GM19240 (cell line): ENCODE measurements around the gene ERP29.
"Not testable (repeated sequence)": the region's sequence is repeated elsewhere in the genome, so short reads cannot be mapped to it uniquely, and the experiment has no call there.

Experiments used
- DNase-seq: peaks from one replicate; pipeline ENCODE4 v3.0.0; 2011; ENCODE audit warnings: low spot score; ENCODE audit not compliant: insufficient read length

The ERP29 gene

DNA sequence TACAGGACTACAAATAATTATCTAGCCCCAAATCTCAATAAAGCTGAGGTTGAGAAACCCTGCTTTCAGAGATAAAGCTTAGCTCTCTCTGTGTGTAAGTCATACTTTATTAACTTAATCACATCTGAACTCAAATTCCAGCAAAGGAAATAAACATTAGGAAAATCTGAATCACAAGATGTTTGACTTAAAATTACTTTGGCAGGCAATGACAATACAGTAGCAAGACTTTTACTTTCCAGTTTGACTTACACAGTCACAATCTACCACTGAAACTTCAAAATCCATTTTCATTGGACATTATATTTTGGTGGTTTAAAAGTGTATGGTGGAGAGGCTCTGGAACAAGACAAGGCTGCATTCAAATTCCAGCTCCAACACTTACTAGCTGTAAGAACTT, 11.7 kb upstream of the ERP29 start:
- no peak for DNase-seq

DNA sequence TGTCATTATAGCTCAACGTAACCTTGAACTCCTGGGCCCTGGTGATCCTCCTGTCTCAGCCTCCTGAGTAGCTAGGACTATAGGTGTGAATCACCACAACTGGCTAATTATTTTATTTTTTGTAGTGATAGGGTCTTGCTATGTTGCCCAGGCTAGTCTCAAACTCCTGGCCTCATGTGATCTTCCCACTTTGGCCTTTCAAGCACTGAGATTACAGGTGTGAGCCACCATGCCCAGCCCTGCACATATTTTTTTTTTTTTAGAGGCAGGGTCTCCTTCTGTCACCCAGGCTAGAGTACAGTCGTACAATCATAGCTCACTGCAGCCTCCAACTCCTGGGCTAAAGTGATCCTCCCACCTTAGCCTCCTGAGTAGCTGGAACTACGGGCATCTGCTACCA, 9.2 kb upstream of the ERP29 start:
- DNase-seq = no peak

DNA sequence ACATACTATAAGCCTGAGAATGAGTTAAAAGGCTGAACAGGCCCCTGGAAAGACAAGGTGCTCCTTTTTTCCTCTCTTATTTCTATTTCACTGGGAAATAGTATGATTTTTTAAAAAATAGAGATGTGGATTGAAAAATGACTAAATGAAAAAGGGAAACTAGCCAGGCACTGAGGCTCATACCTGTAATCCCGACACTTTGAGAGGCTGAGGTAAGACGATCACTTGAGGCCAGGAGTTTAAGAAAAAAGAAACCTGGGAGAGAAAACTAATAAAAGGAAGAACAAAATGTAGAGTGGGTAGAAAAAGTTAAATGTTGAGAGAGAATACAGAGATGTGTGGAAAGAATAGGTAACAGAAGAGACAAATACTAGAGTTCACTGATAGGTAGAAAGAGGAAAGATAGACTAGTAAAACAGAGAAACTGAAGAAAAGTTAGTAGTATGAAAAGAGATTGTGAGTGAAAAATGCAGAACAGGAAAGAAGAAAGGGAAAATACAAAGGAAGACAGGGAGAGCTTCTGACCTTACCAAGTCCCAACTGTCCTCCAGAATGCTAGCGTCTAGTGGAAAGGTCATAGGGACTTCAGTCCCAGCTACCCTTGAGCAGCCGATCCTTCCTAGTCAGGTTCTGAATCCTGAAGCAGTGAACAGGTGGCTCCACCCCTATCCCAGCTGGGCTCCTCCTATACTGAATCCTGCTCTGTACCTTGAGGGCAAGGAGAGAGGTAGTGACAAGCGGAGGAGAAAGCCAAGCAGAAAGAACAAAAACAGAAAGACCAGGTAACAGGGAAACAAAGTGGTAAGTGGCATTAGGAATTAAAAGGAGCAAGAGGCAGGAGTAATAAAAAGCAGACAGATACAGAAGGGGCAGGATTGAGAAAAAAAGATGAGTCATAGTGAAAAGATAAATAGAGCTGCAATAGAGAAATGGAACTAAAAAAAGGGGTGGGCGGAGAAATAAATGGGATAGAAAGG, 7.5 kb upstream of the ERP29 start:
- no peak for DNase-seq

DNA sequence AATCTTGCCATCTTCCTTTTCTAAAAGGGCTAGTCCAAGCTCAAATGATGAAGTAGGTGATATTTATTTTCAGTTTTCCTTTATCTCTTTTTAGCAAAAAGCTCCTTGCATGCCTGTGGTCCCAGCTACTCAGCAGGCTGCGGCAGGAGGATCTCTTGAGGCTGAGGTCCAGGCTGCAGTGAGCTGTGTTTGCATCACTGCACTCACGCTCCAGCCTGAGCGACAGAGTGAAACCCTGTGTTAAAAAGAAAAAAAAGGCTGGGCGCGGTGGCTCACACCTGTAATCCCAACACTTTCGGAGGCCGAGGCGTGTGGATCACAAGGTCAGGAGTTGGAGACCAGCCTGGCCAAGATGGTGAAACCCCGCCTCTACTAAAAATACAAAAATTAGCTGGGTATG, 5.3 kb upstream of the ERP29 start:
- no peak for DNase-seq

DNA sequence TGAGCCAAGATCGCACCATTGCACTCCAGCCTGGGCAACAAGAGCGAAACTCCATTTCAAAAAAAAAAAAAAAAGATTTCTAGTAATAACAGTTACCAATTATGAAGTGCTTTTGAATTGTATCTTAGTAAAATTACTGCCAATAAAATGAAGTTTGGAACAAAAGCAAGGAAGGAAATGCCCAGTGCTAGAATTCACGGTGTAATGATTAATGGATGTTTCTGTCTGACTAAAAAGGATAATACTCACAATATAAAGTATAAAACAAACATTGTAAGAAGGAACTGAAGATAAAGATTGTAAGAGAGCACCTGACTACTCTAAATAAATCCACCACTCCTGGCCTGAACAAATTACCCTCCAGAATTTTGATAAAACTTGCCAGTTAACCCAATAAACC, 4.3 kb upstream of the ERP29 start:
- no peak for DNase-seq

DNA sequence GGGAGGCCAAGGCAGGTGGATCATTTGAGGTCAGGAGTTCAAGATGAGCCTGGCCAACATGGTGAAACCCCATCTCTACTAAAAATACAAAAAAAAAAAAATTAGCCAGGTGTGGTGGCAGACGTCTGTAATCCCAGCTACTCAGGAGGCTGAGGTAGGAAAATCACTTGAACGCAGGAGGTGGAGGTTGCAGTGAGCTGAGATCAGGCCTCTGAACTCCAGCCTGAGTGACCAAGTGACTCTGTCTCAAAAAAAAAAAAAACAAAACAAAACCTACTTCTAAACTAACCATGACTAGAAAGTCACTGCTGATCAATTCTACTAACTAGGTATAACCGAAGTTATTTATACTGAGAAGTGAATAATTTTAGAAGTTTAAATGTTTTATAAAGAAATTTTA, 3.6 kb upstream of the ERP29 start:
- not testable (repeated sequence) for DNase-seq

DNA sequence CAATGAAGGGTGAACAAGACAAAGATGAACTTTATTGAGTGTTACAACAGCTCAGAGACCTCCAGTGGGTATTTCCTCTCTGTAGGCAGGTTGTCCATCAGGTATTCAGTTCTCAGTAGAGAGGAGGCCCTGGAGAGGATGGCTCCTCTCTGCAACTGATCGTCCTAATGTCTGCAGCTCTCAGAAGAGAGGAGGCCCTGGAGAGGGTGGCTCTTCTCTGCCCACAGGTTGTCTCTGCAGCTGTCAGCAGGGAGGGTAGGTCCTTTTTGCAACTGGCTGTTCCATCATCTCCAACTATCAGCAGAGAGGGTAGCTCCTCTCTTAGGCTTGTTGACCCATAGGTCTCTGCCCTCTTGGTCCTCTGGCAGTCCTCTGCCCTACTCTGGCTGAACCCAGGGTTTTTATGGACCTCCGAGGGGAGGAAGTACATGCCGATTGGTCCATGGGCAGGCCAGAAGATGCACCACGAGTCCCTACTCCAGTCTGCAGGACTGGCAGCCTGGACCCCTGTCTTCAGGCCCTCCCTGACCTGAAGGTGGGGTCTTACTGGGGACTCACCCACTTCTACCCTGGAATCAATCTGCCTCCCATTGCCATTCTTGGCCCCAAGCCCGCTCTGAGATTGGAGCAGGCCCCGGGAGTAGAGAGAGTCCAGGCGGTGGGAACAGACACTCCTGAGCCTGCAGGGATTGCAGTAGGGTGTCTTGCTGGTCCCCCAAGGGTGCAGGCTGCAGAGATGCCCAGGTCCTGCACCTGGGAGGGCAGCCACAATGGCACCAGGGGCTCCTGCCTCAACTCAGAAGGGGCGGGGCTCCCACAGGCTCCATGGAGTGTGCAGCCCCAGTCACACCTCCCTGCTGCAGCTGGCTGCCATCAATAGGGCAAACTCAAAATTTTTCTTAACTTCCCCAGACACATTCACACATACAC, 2.5 kb upstream of the ERP29 start:
- no peak for DNase-seq

DNA sequence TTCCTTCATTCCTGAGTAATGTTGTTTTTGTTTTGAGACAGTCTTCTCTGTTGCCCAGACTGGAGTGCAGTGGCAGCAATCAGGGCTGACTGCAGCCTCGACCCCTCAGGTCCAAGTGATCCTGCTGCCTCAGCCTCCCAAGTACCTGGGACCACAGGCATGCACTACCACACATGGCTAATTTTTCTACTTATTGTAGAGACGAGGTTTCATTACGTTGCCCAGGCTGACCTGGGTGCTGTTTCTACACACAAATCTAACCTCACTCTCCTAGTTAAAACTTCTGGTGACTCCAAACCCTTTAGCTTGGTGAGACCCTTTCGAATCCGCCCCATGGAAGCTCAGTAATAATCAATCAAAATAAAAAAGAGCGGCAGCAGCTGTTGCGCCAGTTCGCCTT, 1.5 kb upstream of the ERP29 start:
- DNase-seq = no peak

DNA sequence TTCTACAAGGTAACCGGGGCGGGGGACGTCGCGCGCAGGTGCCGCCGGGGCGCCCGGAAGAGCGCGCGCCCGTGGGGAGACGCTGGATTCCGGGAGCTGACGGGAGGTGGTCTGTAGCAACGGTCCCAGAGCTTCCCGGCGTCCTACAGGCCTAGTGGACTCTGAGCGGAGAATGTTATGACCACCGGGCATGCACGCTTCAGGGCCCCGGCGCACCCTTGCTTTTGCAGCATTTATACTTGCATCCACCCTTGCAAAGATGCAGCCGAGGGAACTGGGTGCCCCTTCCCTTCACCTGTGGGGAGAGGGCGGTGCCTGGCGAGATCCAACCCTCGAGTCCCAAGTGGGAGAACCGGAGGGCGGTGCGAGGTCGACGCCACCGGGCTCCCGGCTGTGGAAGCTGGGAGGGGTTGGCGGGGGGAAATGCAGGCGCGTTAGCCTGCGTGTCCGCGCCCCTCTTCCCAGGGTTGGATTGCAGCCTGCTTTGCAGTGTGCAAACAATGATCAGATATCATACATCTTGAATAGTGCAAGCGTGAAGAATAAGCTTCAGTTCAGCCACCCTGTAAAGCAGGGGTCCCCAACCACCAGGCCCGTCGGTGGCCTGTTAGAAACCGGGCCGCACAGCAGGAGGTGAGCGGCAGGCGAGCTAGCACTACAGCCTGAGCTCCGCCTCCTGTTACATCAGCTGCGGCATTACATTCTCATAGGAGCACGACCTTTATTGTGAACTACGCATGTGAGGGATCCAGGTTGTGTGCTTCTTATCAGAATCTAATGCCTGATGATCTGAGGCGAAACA, 576 bp downstream of the ERP29 start:
- DNase-seq = no peak

DNA sequence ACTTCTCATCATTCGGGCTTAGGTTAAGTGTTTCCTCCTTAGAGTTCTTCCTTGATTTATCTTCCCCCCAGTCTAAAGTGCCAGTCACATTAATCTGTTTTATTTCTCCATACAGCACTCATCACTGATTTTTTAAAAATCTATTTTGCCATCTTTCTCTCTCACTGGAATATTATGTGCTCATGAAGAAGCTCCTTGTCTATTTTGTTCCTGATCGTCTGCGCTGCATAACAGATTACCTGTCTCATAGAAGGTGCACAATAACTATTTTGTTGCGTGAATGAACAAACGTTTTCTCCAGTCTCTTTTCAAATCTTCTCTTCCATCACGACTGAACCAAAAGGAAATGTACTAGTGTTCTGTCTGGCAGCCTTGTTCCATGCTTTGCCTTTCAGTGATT, 2.7 kb downstream of the ERP29 start:
- no peak for DNase-seq

DNA sequence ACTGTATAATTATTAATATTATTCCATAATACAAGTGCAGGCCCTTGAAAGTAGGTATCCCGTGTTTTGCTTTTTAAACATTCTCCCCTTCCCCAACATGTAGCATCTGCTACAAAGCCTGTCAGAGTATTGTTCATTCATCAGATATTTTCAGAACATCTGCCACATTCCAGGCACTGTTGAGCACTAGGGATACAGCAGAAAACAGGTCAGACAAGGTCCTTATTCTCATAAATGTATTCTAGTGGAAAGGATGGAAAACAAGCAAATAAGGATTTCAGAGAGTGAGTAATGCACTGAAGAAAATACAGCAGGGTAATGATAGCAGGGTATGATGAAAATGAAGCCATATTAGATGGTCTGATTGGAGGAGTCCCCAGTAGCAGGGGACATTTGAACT, 3.8 kb downstream of the ERP29 start:
- DNase-seq = no peak

DNA sequence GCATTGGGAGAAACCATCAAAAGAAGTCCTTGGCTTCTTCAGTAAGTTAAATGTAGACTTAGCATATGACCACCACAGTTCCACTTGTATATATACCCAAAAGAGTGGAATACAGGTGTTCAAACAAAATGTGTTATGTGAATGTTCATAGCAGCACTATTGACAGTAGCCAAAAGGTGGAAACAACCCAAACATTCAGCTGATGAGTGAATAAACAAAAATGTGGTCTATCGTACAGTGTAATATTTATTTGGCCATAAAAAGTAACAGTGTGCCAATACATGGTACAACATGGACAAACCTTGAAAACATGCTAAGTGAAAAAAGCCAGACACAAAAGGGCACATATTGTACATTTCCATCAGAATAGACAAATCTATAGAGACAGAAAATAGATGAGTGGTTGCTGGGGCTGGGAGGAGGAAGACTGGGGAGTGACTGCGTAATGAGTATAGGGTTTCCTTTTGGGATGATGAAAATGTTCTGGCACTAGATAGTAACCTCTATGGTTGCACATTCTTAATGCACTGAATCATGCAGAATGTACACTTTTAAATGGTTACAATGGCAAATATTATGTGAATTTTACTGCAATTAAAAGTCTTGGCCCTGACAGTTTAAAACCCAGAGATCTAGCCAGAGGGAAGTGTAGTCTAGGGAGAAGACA, 5.5 kb downstream of the ERP29 start:
- DNase-seq = no peak

DNA sequence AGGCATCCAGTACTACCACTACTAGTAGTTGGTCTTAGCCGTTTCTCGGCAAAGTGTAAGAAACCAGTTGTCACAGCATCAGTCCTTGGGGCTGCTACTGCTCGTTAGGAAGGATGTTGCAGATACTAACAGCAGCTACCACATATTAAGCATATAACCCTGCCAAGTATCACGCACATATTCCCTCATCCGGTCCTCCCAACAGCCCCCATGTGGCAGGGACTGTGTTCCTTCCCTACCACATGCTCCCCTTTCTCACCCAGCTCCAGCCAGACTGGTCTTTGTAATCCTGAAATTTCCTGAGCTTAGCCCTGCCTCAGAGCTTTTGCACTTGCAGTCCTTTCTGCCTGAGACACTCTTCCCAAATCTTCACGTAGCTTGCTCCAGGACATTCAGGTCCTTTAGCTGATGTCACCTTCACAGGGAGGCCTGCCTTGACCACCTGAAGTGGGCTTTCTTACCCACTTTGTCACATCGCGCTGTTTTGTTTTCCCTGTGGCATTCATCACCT, 7.8 kb downstream of the ERP29 start:
- no peak for DNase-seq

DNA sequence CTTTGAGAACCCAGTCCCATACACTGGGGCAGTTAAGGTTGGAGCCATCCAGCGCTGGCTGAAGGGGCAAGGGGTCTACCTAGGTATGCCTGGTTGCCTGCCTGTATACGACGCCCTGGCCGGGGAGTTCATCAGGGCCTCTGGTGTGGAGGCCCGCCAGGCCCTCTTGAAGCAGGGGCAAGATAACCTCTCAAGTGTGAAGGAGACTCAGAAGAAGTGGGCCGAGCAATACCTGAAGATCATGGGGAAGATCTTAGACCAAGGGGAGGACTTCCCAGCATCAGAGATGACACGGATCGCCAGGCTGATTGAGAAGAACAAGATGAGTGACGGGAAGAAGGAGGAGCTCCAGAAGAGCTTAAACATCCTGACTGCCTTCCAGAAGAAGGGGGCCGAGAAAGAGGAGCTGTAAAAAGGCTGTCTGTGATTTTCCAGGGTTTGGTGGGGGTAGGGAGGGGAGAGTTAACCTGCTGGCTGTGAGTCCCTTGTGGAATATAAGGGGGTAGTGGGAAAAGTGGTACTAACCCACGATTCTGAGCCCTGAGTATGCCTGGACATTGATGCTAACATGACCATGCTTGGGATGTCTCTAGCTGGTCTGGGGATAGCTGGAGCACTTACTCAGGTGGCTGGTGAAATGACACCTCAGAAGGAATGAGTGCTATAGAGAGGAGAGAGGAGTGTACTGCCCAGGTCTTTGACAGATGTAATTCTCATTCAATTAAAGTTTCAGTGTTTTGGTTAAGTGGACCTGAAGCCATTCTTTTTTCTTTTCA, 9.2 kb downstream of the ERP29 start:
- DNase-seq = no peak

DNA sequence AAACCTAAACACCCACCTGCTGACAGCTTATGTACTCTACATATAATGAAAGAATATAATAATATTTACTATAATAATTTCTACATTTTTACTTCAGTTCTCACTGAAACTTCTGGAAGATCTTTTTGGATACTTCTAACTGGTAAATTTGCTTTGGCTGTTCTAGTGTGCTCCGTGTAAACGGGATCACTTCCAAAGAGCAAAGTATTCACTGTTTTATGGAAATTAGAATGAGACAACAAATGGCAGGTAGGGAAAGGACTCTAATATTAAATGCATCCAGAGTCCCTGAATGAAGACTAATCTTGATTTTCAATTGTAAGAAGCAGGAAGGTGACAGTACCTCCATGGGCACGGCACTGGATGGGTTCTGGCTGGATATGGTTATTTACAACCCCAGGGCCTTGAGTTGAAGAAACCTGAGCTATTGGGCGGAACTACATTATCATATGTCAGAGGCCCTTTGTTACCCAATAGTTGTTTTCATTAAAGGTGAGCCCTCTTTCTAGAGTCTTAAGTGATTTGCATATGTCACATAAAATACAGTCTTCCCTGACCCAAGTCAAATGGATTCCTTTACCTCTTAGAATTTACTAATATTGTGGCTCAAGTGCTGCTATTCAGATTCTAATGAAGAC, 10.7 kb downstream of the ERP29 start:
- DNase-seq = no peak

DNA sequence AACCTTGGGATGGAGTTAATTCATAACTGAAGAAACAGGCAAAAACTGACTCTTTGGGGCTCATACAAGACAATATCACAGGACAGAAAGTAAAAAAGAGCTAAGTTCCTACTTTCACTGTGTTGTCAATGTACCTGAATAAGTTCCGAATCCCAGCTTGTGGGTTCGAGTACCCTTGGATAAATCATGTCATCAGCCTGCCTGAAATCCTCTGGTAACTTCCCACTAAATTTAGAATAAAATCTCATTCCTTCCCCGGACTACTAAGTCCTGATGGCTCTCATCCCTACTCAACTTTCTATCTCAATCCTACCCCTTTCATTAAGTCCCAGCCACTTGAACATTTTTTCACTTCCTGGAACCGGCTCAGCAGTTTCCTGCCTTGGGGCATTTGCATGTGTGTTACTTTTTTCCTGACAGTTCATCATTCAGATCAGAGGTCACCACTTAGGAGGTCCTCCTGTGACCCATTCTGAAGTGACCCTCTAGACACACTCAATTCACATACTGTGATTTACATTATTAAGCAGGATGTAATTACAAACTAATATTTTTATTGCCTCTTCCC, 12.7 kb downstream of the ERP29 start:
- no peak for DNase-seq

DNA sequence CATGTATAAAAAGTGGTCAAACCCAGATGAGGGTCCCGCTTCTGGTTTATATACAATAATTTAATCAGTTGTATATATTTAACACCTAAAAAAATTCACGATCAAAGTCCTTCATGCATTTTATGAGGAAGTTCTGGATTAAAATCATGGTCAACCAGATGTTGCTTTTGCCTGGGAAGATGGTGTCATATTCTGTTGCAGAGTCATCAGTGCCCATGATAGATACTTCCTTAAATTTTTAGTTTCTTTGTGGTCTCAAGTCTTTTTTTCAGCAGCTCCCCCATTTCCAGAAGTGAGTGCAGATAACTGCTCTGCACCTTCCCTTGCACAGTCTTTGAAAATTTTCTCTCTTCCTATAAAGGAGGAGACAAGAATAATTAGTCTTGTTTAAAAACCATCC, 16.1 kb downstream of the ERP29 start:
- no peak for DNase-seq

DNA sequence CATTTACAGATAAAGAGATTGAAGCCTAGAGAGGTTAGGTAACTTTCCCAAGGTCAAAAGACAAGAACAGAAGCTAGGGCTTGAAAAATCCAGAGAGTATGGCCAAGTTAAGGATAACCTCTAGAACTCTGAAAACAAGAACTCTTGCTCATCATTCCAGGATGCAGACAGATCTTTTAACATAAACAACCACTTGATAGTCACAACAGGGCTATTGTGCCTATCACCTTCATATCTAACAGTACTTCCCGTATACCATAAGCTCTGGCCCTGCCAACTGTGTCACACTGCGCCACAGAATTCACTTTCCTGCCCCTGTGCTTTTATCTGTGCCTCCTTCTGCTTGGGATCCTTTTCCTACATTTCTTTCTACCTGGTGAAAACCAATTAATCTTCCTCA, 18.2 kb downstream of the ERP29 start:
- no peak for DNase-seq

DNA sequence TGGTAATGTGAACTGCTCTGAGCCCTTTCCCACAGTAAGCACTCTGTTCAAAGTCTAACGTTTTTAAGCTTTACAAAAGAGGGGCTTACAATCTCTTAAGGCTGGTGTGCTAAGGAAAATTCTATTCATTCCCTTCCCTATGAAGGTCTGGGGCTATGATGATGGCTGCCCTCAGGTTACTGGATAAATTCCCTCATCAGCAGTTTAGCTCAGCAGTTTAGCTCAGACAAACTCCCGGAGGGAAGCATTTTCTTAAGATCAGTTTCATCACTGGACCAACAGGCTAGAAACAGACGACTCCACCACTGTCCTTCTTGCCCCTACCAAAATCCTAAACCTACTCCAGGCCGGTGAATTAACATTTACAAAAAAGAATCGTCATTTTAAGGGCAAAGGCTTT, 19.1 kb downstream of the ERP29 start:
- DNase-seq = no peak
